K562 (cell line): ENCODE data around the gene ZKSCAN4. TPM values are rescaled to one million over a fixed set of nuclear protein-coding genes. Genes with fewer than 3 reads are reported as not detected.
A peak's percentile ranks its signal among the peaks of the same experiment; 100 is the strongest.

ENCODE experiments used
- CCNT2 ChIP-seq: IDR thresholded peaks from 2 replicates; pipeline ENCODE4 v1.6.1; 2011; ENCODE audit warnings: borderline replicate concordance, low read depth, mild to moderate bottlenecking, moderate library complexity, mixed read lengths, low read length; ENCODE audit not compliant: insufficient read length; ENCODE audit errors: extremely low read depth
- CHD1 ChIP-seq: fragments of 200-600 bp; sonication (generic); IDR thresholded peaks from one replicate; pipeline ENCODE4 v1.6.1; 2012; ENCODE audit warnings: mild to moderate bottlenecking, moderate library complexity, low read length, inconsistent platforms
- CTBP1 ChIP-seq: fragments of 450-650 bp; IDR thresholded peaks from 2 replicates; pipeline ENCODE4 v1.6.1; 2016; ENCODE audit warnings: borderline replicate concordance
- EP400 ChIP-seq: fragments of 450-650 bp; IDR thresholded peaks from 2 replicates; pipeline ENCODE4 v1.6.1; 2017; ENCODE audit warnings: antibody characterized with exemption, mild to moderate bottlenecking, moderate library complexity
- ERF ChIP-seq: fragments of 450-650 bp; formaldehyde crosslinking; IDR thresholded peaks from 2 replicates; pipeline ENCODE4 v1.4.0; 2020; ENCODE audit warnings: mild to moderate bottlenecking, mixed read lengths
- FOXJ2 ChIP-seq: fragments of 200-800 bp; sonication (Bioruptor generic); IDR thresholded peaks from 2 replicates; pipeline ENCODE4 v1.6.1; 2016; ENCODE audit warnings: missing genetic modification characterization, missing compliant biosample characterization
- GATAD2A ChIP-seq: fragments of 450-650 bp; IDR thresholded peaks from 2 replicates; pipeline ENCODE4 v1.6.1; 2017
- GTF2E2 ChIP-seq: fragments of 200-800 bp; sonication (Bioruptor generic); IDR thresholded peaks from 2 replicates; pipeline ENCODE4 v1.6.1; 2016; ENCODE audit warnings: missing genetic modification characterization, missing compliant biosample characterization
- HIVEP1 ChIP-seq: fragments of 250-450 bp; sonication (Bioruptor Pico); IDR thresholded peaks from 2 replicates; pipeline ENCODE4 v1.4.0; 2020; ENCODE audit warnings: mild to moderate bottlenecking
- HMGN3 ChIP-seq: IDR thresholded peaks from 2 replicates; pipeline ENCODE4 v1.6.1; 2011; ENCODE audit warnings: borderline replicate concordance, low read depth, mild to moderate bottlenecking, mixed read lengths, low read length; ENCODE audit not compliant: insufficient read length; ENCODE audit errors: extremely low read depth
- KAT7 ChIP-seq: sonication (generic); formaldehyde crosslinking; IDR thresholded peaks from 2 replicates; pipeline ENCODE4 v1.8.0; 2022; ENCODE audit warnings: missing genetic modification reagents, mild to moderate bottlenecking, borderline replicate concordance
- MYNN ChIP-seq, 2 experiments: sonication (generic); formaldehyde crosslinking in 1 of 2; IDR thresholded peaks; 2 replicates each; pipeline versions ENCODE4 v1.5.0 to v1.6.1; 2016 to 2020; ENCODE audit warnings: antibody characterized with exemption in 1 of 2, missing genetic modification reagents in 1 of 2
- OTX1 ChIP-seq: fragments of 450-650 bp; formaldehyde crosslinking; IDR thresholded peaks from 2 replicates; pipeline ENCODE4 v1.4.0; 2022; ENCODE audit warnings: mild to moderate bottlenecking
- POLR2G ChIP-seq: fragments of 200-400 bp; formaldehyde crosslinking; IDR thresholded peaks from 2 replicates; pipeline ENCODE4 v1.6.1; 2017; ENCODE audit warnings: low read depth, mild to moderate bottlenecking, antibody characterized with exemption, low read length, moderate library complexity
- RCOR1 ChIP-seq, 2 experiments: IDR thresholded peaks; 2 replicates each; pipeline ENCODE4 v1.6.1; 2012; ENCODE audit warnings: low read depth in 2 of 2, low read length in 2 of 2, borderline replicate concordance in 1 of 2, improper control_type of control experiment in 1 of 2
- SMAD4 ChIP-seq: fragments of 250-450 bp; sonication (Bioruptor Pico); conservative IDR thresholded peaks from 2 replicates; pipeline ENCODE4 v1.8.0; 2021; ENCODE audit warnings: inconsistent platforms, mild to moderate bottlenecking, moderate library complexity
- SMARCA4 ChIP-seq: fragments of 450-650 bp; IDR thresholded peaks from 2 replicates; pipeline ENCODE4 v1.6.1; 2016
- SREBF1 ChIP-seq: fragments of 150-350 bp; IDR thresholded peaks from 2 replicates; pipeline ENCODE4 v1.6.1; 2014; ENCODE audit warnings: antibody characterized with exemption, low read depth, low read length, borderline replicate concordance
- SRF ChIP-seq, 2 experiments: fragments of 250-450, 450-650 bp in 1 of 2; sonication (Bioruptor Pico) in 1 of 2; sonication (generic) in 1 of 2; formaldehyde crosslinking; IDR thresholded peaks; 2 replicates each; pipeline versions ENCODE4 v1.5.0 to v1.5.1; 2020 to 2022; ENCODE audit warnings: mild to moderate bottlenecking in 1 of 2, missing genetic modification reagents in 1 of 2
- ZNF197 ChIP-seq: fragments of 200-800 bp; sonication (Bioruptor generic); IDR thresholded peaks from 2 replicates; pipeline ENCODE4 v1.6.1; 2016; ENCODE audit warnings: low read depth, missing genetic modification characterization, missing compliant biosample characterization
- ZNF239 ChIP-seq: fragments of 250-450 bp; sonication (Bioruptor Pico); IDR thresholded peaks from 2 replicates; pipeline ENCODE4 v1.4.0; 2020; ENCODE audit warnings: mild to moderate bottlenecking
- ZNF408 ChIP-seq: fragments of 250-450 bp; sonication (Bioruptor Pico); IDR thresholded peaks from 2 replicates; pipeline ENCODE4 v1.4.0; 2020; ENCODE audit warnings: low read depth, mild to moderate bottlenecking, moderate library complexity
- ZNF436 ChIP-seq: fragments of 250-450, 450-650 bp; sonication (Bioruptor Pico); formaldehyde crosslinking; IDR thresholded peaks from 2 replicates; pipeline ENCODE4 v1.7.0; 2020; ENCODE audit warnings: mild to moderate bottlenecking
- ZNF445 ChIP-seq: fragments of 250-450 bp; sonication (Bioruptor Pico); IDR thresholded peaks from 2 replicates; pipeline ENCODE4 v1.4.0; 2020; ENCODE audit warnings: low read depth, mild to moderate bottlenecking, moderate library complexity
- ZNF561 ChIP-seq: fragments of 450-650 bp; formaldehyde crosslinking; conservative IDR thresholded peaks from 2 replicates; pipeline ENCODE4 v1.4.0; 2020; ENCODE audit warnings: mild to moderate bottlenecking, moderate library complexity
- ZNF717 ChIP-seq: fragments of 250-450 bp; sonication (Bioruptor Pico); IDR thresholded peaks from 2 replicates; pipeline ENCODE4 v1.5.0; 2021
- ZNF79 ChIP-seq: fragments of 250-450 bp; sonication (Bioruptor Pico); IDR thresholded peaks from 2 replicates; pipeline ENCODE4 v1.4.0; 2020; ENCODE audit warnings: low read depth, mild to moderate bottlenecking, moderate library complexity
- polyA plus RNA-seq, 8 experiments: library from polyadenylated mRNA; depleted of rRNA in 4 of 8; stranded (reverse) in 5 of 8; unstranded in 3 of 8; fragments of >200 nt; fragmentation: Nextera tagmentation in 2 of 8; fragmentation: Illumina TruSeq in 1 of 8; extraction: Ambion mirVana in 2 of 8; extraction: Trizol in 1 of 8; gene quantifications; 2 replicates each; pipeline versions ENCODE4 v1.2.1 to v1.2.3, GENCODE V29; 2011 to 2014; ENCODE audit warnings: inconsistent platforms in 1 of 8, missing spikeins in 1 of 8
- total RNA-seq, 7 experiments: library from RNA; depleted of rRNA in 6 of 7; stranded (reverse); fragments of >200 nt in 6 of 7; fragmentation: Illumina TruSeq in 2 of 7; extraction: Trizol in 2 of 7; gene quantifications; 2 replicates each; pipeline versions ENCODE4 v1.2.1 to v1.2.3, GENCODE V29; 2011 to 2021; ENCODE audit warnings: low replicate concordance in 1 of 7
- TF ChIP-seq, protein P1 (sequence below): IDR thresholded peaks from 2 replicates; pipeline ENCODE4 v1.6.1; 2016; ENCODE audit warnings: missing genetic modification characterization, missing compliant biosample characterization
- TF ChIP-seq, protein P2 (sequence below): IDR thresholded peaks from 2 replicates; pipeline ENCODE4 v1.6.1; 2011; ENCODE audit not compliant: insufficient read length; ENCODE audit errors: extremely low read depth

ZKSCAN4 gene
- total and polyA plus RNA-seq, 9 of the 15 experiments (the other 6 are each of a cell fraction or from before 2014, with no cell fraction given) = 1.2 to 5.3 (median 4.7) TPM

DNA sequence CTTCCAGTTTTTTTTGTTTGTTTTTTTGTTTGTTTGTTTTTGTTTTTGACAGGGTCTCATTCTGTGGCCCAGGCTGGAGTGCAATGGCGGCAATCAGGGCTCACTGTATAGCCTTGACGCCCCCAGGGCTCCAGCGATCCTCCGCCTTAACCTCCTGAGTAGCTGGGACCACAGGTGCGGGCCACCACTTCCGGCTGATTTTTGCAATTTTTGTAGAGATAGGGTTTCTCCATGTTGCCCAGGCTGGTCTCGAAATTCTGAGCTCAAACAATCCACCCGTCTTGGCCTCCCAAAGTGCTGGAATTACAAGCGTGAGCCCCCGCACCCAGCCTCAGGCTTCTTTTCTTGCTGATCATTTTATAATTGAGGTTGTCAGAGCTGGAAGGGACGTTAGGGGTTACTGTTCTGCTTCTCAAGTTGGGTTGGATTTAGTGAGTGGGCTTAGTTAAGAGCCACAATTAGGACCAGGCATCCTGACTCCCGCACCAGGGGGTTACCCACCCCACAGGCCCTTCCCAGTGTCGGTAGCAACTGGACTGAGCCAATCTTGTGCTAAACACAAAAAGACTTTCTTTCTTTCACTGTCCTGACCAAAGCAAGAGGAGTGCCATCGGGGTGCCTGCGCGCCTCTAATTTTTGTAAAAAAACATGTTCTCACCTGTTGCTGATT, 40.1 kb downstream of the ZKSCAN4 start (continued):
- TF ChIP-seq, protein P1, sequence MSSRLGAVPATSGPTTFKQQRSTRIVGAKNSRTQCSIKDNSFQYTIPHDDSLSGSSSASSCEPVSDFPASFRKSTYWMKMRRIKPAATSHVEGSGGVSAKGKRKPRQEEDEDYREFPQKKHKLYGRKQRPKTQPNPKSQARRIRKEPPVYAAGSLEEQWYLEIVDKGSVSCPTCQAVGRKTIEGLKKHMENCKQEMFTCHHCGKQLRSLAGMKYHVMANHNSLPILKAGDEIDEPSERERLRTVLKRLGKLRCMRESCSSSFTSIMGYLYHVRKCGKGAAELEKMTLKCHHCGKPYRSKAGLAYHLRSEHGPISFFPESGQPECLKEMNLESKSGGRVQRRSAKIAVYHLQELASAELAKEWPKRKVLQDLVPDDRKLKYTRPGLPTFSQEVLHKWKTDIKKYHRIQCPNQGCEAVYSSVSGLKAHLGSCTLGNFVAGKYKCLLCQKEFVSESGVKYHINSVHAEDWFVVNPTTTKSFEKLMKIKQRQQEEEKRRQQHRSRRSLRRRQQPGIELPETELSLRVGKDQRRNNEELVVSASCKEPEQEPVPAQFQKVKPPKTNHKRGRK (tag) = no peak
- TF ChIP-seq ZNF197 (CRISPR knock-in tag) (no peak; the same call in 1 of the 2 replicates), GATAD2A (0 out of 2 replicates have a peak, but pooled peaks have one; percentile 37), ZNF239 (no peak), ZNF436 (CRISPR knock-in tag) (no peak), CTBP1 (0 out of 2 replicates have a peak, but pooled peaks have one; percentile 0), HIVEP1 (CRISPR knock-in tag) (no peak), SREBF1 (no peak), EP400 (0 out of 2 replicates have a peak, but pooled peaks have one; percentile 12), RCOR1 (IDR thresholded peaks at IDR 0.05; ENCODE audit: borderline replicate concordance in 1 of 2, low read depth in 2 of 2, low read length in 2 of 2) (no peak), ZNF79 (CRISPR knock-in tag) (no peak), OTX1 (CRISPR knock-in tag) (no peak), CCNT2 (no peak), ZNF717 (CRISPR knock-in tag) (no peak), CHD1 (peak; percentile 53), POLR2G (peak; percentile 48; the same call in 1 of the 2 replicates), ZNF561 (CRISPR knock-in tag) (no peak), SRF (CRISPR knock-in tag; IDR thresholded peaks at IDR 0.05) (0 out of 4 replicates have a peak, but pooled peaks of 1 of the 2 experiments have one; percentile 15), ZNF445 (CRISPR knock-in tag) (no peak), SMARCA4 (no peak), SMAD4 (CRISPR knock-in tag) (no peak), FOXJ2 (tag) (no peak), MYNN (IDR thresholded peaks at IDR 0.05) (no peak), MYNN (CRISPR knock-in tag; IDR thresholded peaks at IDR 0.05) (no peak), HMGN3 (no peak), GTF2E2 (tag) (0 out of 2 replicates have a peak, but pooled peaks have one; percentile 49), KAT7 (CRISPR knock-in tag) (no peak), ZNF408 (no peak), ERF (CRISPR knock-in tag) (no peak)
- TF ChIP-seq, protein P2, sequence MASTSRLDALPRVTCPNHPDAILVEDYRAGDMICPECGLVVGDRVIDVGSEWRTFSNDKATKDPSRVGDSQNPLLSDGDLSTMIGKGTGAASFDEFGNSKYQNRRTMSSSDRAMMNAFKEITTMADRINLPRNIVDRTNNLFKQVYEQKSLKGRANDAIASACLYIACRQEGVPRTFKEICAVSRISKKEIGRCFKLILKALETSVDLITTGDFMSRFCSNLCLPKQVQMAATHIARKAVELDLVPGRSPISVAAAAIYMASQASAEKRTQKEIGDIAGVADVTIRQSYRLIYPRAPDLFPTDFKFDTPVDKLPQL = no peak
